K562 (cell line): ENCODE data around the gene TGOLN2. TPM values are rescaled to one million over a fixed set of nuclear protein-coding genes. Genes with fewer than 3 reads are reported as not detected.

Experiments used
- ATAC-seq: fragments of 200-7000 bp; cut with Tn5 transposase; 3 replicates; pipeline ENCODE4 v1.9.1; 2020; ENCODE audit warnings: moderate library complexity
- BruUV-seq: library from RNA; stranded (reverse); fragments of 400-500 nt; replicated peaks from 2 replicates; lab custom pipeline; 2021; lab: Mats Ljungman, UMichigan
- CTCF ChIA-PET: fragments of 300-600 bp; formaldehyde crosslinking; extraction: SDS; loops from one replicate; lab custom pipeline; 2021; ENCODE audit warnings: low intra/inter-chr PET ratio; lab: Yijun Ruan, JAX
- POLR2A ChIA-PET: fragments of 300-600, 350-650 bp; sonication (Branson Sonifier 250); formaldehyde crosslinking; extraction: SDS; loops from one replicate; lab custom pipeline; 2021; ENCODE audit warnings: antibody characterized with exemption, inconsistent platforms; lab: Yijun Ruan, JAX
- DNase-seq, 4 experiments: peaks; one replicate each; pipeline versions ENCODE4 v3.0.0 to v3.0.0-alpha.2; 2011 to 2018; ENCODE audit warnings: low spot score in 3 of 4, mixed read lengths in 3 of 4; ENCODE audit errors: extremely low read depth in 1 of 4
- FAIRE-seq: peaks from 2 replicates; lab custom pipeline; 2011; peaks lifted over from hg19 to GRCh38; lab: Jason Lieb, UNC
- H2AFZ ChIP-seq: 2 replicates; pipeline ENCODE4 v1.6.0; 2011; ENCODE audit warnings: low read depth, low read length, control low read depth, inconsistent platforms
- H3K27ac ChIP-seq: fragments of 200-600 bp; 3 replicates; pipeline ENCODE4 v1.8.0; 2011; ENCODE audit warnings: low read depth, mild to moderate bottlenecking, control low read depth, inconsistent platforms, low read length, moderate library complexity, mixed read lengths; ENCODE audit errors: extremely low read depth
- H3K27me3 ChIP-seq, 2 experiments: fragments of 300-600 bp in 1 of 2; 2 replicates in 1 of 2; 3 replicates in 1 of 2; pipeline versions ENCODE4 v1.6.0 to v1.8.0; 2011; ENCODE audit warnings: inconsistent platforms in 2 of 2, low read length in 2 of 2, mild to moderate bottlenecking in 1 of 2, mixed read lengths in 1 of 2, moderate library complexity in 1 of 2; ENCODE audit not compliant: control insufficient read depth in 2 of 2, insufficient read depth in 2 of 2
- H3K36me3 ChIP-seq: fragments of 300-600 bp; 3 replicates; pipeline ENCODE4 v1.8.0; 2011; ENCODE audit warnings: mild to moderate bottlenecking, low read length, inconsistent platforms; ENCODE audit not compliant: control insufficient read depth, insufficient read depth
- H3K4me1 ChIP-seq, 2 experiments: fragments of 200-600 bp in 1 of 2; replicated peaks in 1 of 2; 2 replicates in 1 of 2; 3 replicates in 1 of 2; pipeline versions ENCODE4 v1.5.1 to v1.8.0; 2011; ENCODE audit warnings: inconsistent platforms in 2 of 2, low read length in 2 of 2, mild to moderate bottlenecking in 1 of 2, mixed read lengths in 1 of 2, moderate library complexity in 1 of 2; ENCODE audit not compliant: control insufficient read depth in 2 of 2, insufficient read depth in 2 of 2
- H3K4me2 ChIP-seq: 2 replicates; pipeline ENCODE4 v1.6.1; 2011; ENCODE audit warnings: low read length, control low read depth, inconsistent platforms, mixed read lengths; ENCODE audit not compliant: insufficient read depth
- H3K4me3 ChIP-seq: fragments of 200-600 bp; sonication (generic), shearing (Covaris generic); 2 replicates; pipeline ENCODE4 v1.5.1; 2016; ENCODE audit warnings: control low read depth, inconsistent platforms
- H3K79me2 ChIP-seq: fragments of 200-600 bp; 3 replicates; pipeline ENCODE4 v1.8.0; 2011; ENCODE audit warnings: low read length, inconsistent platforms; ENCODE audit not compliant: control insufficient read depth, insufficient read depth
- H3K9ac ChIP-seq, 2 experiments: 2 replicates each; pipeline versions ENCODE4 v1.6.0 to v1.6.1; 2011; ENCODE audit warnings: low read depth in 2 of 2, low read length in 2 of 2, control low read depth in 1 of 2, inconsistent platforms in 1 of 2, mild to moderate bottlenecking in 1 of 2, mixed read lengths in 1 of 2; ENCODE audit not compliant: insufficient read depth in 1 of 2
- H3K9me1 ChIP-seq: one replicate; pipeline ENCODE4 v1.6.0; 2011; ENCODE audit warnings: inconsistent platforms, mild to moderate bottlenecking, low read length, moderate library complexity; ENCODE audit not compliant: control insufficient read depth, insufficient read depth
- H3K9me3 ChIP-seq: replicated peaks from 2 replicates; pipeline ENCODE4 v1.5.1; 2011; ENCODE audit warnings: low read depth, low read length, inconsistent platforms; ENCODE audit not compliant: control insufficient read depth, insufficient read depth
- H4K20me1 ChIP-seq: replicated peaks from 2 replicates; pipeline ENCODE4 v1.6.1; 2011; ENCODE audit warnings: low read length, inconsistent platforms, mixed read lengths; ENCODE audit not compliant: control insufficient read depth, insufficient read depth
- ARID2 ChIP-seq: fragments of 450-650 bp; IDR thresholded peaks from 2 replicates; pipeline ENCODE4 v1.6.1; 2017; ENCODE audit warnings: antibody characterized with exemption, mild to moderate bottlenecking
- HNRNPUL1 ChIP-seq: fragments of 200-400 bp; formaldehyde crosslinking; IDR thresholded peaks from 2 replicates; pipeline ENCODE4 v1.6.1; 2017; ENCODE audit warnings: low read length
- MCM5 ChIP-seq: fragments of 450-650 bp; IDR thresholded peaks from 2 replicates; pipeline ENCODE4 v1.6.1; 2016; ENCODE audit warnings: low read depth
- ZNF512 ChIP-seq: IDR thresholded peaks from 2 replicates; pipeline ENCODE4 v1.6.1; 2016; ENCODE audit warnings: missing genetic modification characterization, missing compliant biosample characterization
- WGBS: fragments of 100-300 bp; shearing (Covaris generic); methylation state at CpG from one replicate; pipeline ENCODE4 v1.1.6; 2016; ENCODE audit warnings: low coverage, mixed read lengths; ENCODE audit not compliant: insufficient coverage; ENCODE audit errors: missing lambda C conversion rate; 5-methylcytosine and 5-hydroxymethylcytosine counted together
- in situ Hi-C: fragments of 300-500 bp; cut with MboI; formaldehyde crosslinking; loops from 4 replicates; pipeline ENCODE4 v1.15.0; 2018; ENCODE audit warnings: inconsistent platforms, mixed read lengths
- intact Hi-C: fragments of 100-400 bp; cut with micrococcal nuclease; formaldehyde crosslinking; loops from 2 replicates; pipeline ENCODE4 v1.14.2; 2022
- polyA plus RNA-seq, 8 experiments: library from polyadenylated mRNA; depleted of rRNA in 4 of 8; stranded (reverse) in 5 of 8; unstranded in 3 of 8; fragments of >200 nt; fragmentation: Nextera tagmentation in 2 of 8; fragmentation: Illumina TruSeq in 1 of 8; extraction: Ambion mirVana in 2 of 8; extraction: Trizol in 1 of 8; gene quantifications; 2 replicates each; pipeline versions ENCODE4 v1.2.1 to v1.2.3, GENCODE V29; 2011 to 2014; ENCODE audit warnings: inconsistent platforms in 1 of 8, missing spikeins in 1 of 8
- total RNA-seq, 7 experiments: library from RNA; depleted of rRNA in 6 of 7; stranded (reverse); fragments of >200 nt in 6 of 7; fragmentation: Illumina TruSeq in 2 of 7; extraction: Trizol in 2 of 7; gene quantifications; 2 replicates each; pipeline versions ENCODE4 v1.2.1 to v1.2.3, GENCODE V29; 2011 to 2021; ENCODE audit warnings: low replicate concordance in 1 of 7

TGOLN2 gene
- total and polyA plus RNA-seq, 9 of the 15 experiments (the other 6 are each of a cell fraction or from before 2014, with no cell fraction given), result 13.0 to 66.5 (median 35.9) TPM

GRCh38 chr2:85347599-85347998, 19.8 kb upstream of the TGOLN2 start:
- CTCF ChIA-PET, result no interaction called here
- Histone ChIP-seq H3K9ac (no peak overlapping the region), H3K4me1 (peaks cover 0 to under 1% of the 10 kb centered on the region in 2 experiments; a peak in 2 of 5 replicates), H3K79me2 (peaks cover 2% of the 10 kb centered on the region), H3K9me3 (no peaks in the 10 kb centered on the region), H3K27ac (no peak overlapping the region), H4K20me1 (no peaks in the 10 kb centered on the region), H3K36me3 (peaks cover 54% of the 10 kb centered on the region; the same call in 2 of the 3 replicates), H3K4me2 (no peak overlapping the region), H3K27me3 (no peaks in the 10 kb centered on the region), H3K9me1 (no peaks in the 10 kb centered on the region), H3K4me3 (no peak overlapping the region), H2AFZ (no peak overlapping the region)
- WGBS, result 72% methylated on average over 3 of the region's 3 CpGs
- POLR2A ChIA-PET, result interaction anchor here (1.0 kb wide), 1 partner anchor 9 kb away, joined by 3 read pairs; no protein-coding TSS in a partner anchor
- ATAC-seq (no peak), FAIRE-seq (no peak), DNase-seq (no peak)
- intact Hi-C loops (no loop called here), in situ Hi-C loops (no loop called here)
- TF ChIP-seq HNRNPUL1, result no peak
- TF ChIP-seq ARID2, result no peak
- TF ChIP-seq MCM5, result no peak
- TF ChIP-seq ZNF512, result no peak
- BruUV-seq, result no TSS peak
